GM19463 (cell line): Measurements from ENCODE around the gene TMEM202.
"Not testable (repeated sequence)": the region's sequence is repeated elsewhere in the genome, so short reads cannot be mapped to it uniquely, and the experiment has no call there.

Experiments
- ATAC-seq: cut with Tn5 transposase; IDR thresholded peaks from one replicate; pipeline ENCODE4 v1.9.1; 2021; ENCODE audit warnings: mild to moderate bottlenecking, moderate library complexity; ENCODE audit not compliant: unreplicated experiment

Gene TMEM202

GRCh38 chr15:72398648-72399047, 543 bp downstream of the TMEM202 start:
- no peak for ATAC-seq

- no peak for ATAC-seq
Measured at GRCh38 chr15:72402726-72403125, 4.6 kb downstream of the TMEM202 start.

GRCh38 chr15:72404356-72404755, 6.3 kb downstream of the TMEM202 start:
- no peak for ATAC-seq

- ATAC-seq, result no peak
Measured at GRCh38 chr15:72404841-72405240, 6.7 kb downstream of the TMEM202 start.

- ATAC-seq, result no peak
Measured at GRCh38 chr15:72406936-72407335, 8.8 kb downstream of the TMEM202 start.

- ATAC-seq, result no peak
Measured at GRCh38 chr15:72411111-72411510, 13.0 kb downstream of the TMEM202 start.

- ATAC-seq, result no peak
Measured at GRCh38 chr15:72411544-72411943, 13.4 kb downstream of the TMEM202 start.

GRCh38 chr15:72413337-72413736, 15.2 kb downstream of the TMEM202 start:
- not testable (repeated sequence) for ATAC-seq

- ATAC-seq, result no peak
Measured at GRCh38 chr15:72415304-72415703, 17.2 kb downstream of the TMEM202 start.

GRCh38 chr15:72419768-72420167, 21.7 kb downstream of the TMEM202 start:
- ATAC-seq, result not testable (repeated sequence)

GRCh38 chr15:72420576-72420975, 22.5 kb downstream of the TMEM202 start:
- ATAC-seq, result no peak

- no peak for ATAC-seq
Measured at GRCh38 chr15:72421484-72421883, 23.4 kb downstream of the TMEM202 start.

- ATAC-seq, result no peak
Measured at GRCh38 chr15:72423256-72423655, 25.2 kb downstream of the TMEM202 start.

- no peak for ATAC-seq
Measured at GRCh38 chr15:72426753-72427152, 28.6 kb downstream of the TMEM202 start.

GRCh38 chr15:72437650-72438316, 39.7 kb downstream of the TMEM202 start:
- ATAC-seq, result no peak

GRCh38 chr15:72442848-72443247, 44.7 kb downstream of the TMEM202 start:
- not testable (repeated sequence) for ATAC-seq

GRCh38 chr15:72445426-72445825, 47.3 kb downstream of the TMEM202 start:
- no peak for ATAC-seq

GRCh38 chr15:72450805-72451204, 52.7 kb downstream of the TMEM202 start:
- ATAC-seq, result no peak

- no peak for ATAC-seq
Measured at GRCh38 chr15:72451224-72451623, 53.1 kb downstream of the TMEM202 start.

GRCh38 chr15:72456684-72457083, 58.6 kb downstream of the TMEM202 start:
- no peak for ATAC-seq
